ENCODE data around the gene GPR17. TPM values are rescaled to one million over a fixed set of nuclear protein-coding genes. Genes with fewer than 3 reads are reported as not detected.
A peak's percentile ranks its signal among the peaks of the same experiment; 100 is the strongest.

The GPR17 gene
- total RNA-seq, 1 donor from 2014 or later: 0.18 TPM

- DNase-seq (peak; percentile 48), ATAC-seq (peak; percentile 54 to 55)
- Histone ChIP-seq H3K27ac (peak overlapping the region; percentile 81), H3K36me3 (peaks cover 33% of the 10 kb centered on the region), H3K27me3 (ENCODE audit: low read depth) (peaks cover 4% of the 10 kb centered on the region), H3K4me1 (peaks cover 83% of the 10 kb centered on the region), H3K9me3 (no peaks in the 10 kb centered on the region), H3K4me3 (no peak overlapping the region)
- intact Hi-C loops (cut with DNase I): no loop called here
- no peak for TF ChIP-seq CTCF (IDR thresholded peaks at IDR 0.05)
Measured at GRCh38 chr2:127659408-127660290, 13.7 kb downstream of the GPR17 start.

DNA sequence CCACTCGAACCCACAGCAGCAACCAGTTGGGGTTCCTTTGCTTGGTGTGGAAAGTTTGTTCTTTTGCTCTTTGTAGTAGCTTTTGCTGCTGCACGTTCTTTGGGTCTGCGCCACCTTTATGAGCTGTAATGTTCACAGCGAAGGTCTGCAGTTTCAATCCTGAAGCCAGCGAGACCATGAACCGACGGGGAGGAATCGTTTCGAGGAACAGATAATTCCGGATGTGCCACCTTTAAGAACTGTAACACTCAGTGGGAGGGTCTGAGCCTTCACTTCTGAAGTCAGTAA is 14.3 kb downstream of the GPR17 start:
- H3K36me3 ChIP-seq: peaks cover 29% of the 10 kb centered on the region
- no peaks in the 10 kb centered on the region for H3K9me3 ChIP-seq
- H3K4me3 ChIP-seq: no peak overlapping the region
- peak; percentile 13 for DNase-seq
- peak overlapping the region; percentile 81 for H3K27ac ChIP-seq
- H3K27me3 ChIP-seq (ENCODE audit: low read depth): peaks cover 6% of the 10 kb centered on the region
- no peak for TF ChIP-seq CTCF (IDR thresholded peaks at IDR 0.05)
- intact Hi-C loops (cut with DNase I): no loop called here
- no peak for ATAC-seq
- peaks cover 83% of the 10 kb centered on the region for H3K4me1 ChIP-seq

GRCh38 chr2:127661072-127661649 is 15.2 kb downstream of the GPR17 start:
- ATAC-seq (no peak), DNase-seq (peak; percentile 18)
- H3K36me3 ChIP-seq: peaks cover 21% of the 10 kb centered on the region
- H3K27me3 ChIP-seq (ENCODE audit: low read depth): peaks cover 6% of the 10 kb centered on the region
- peaks cover 75% of the 10 kb centered on the region for H3K4me1 ChIP-seq
- no peaks in the 10 kb centered on the region for H3K9me3 ChIP-seq
- intact Hi-C loops (cut with DNase I): no loop called here
- H3K4me3 ChIP-seq: no peak overlapping the region
- no peak for TF ChIP-seq CTCF (IDR thresholded peaks at IDR 0.05)
- peak overlapping the region; percentile 81 for H3K27ac ChIP-seq

- peaks cover 6% of the 10 kb centered on the region for H3K27me3 ChIP-seq (ENCODE audit: low read depth)
- no peak overlapping the region for H3K4me3 ChIP-seq
- H3K27ac ChIP-seq: peak overlapping the region; percentile 81
- H3K36me3 ChIP-seq: peaks cover 16% of the 10 kb centered on the region
- ATAC-seq (peak in 1 of 2 donors; percentile 28), DNase-seq (peak; percentile 54)
- intact Hi-C loops (cut with DNase I): no loop called here
- peaks cover 66% of the 10 kb centered on the region for H3K4me1 ChIP-seq
- peak; percentile 35 for TF ChIP-seq CTCF (IDR thresholded peaks at IDR 0.05)
- no peaks in the 10 kb centered on the region for H3K9me3 ChIP-seq
Measured at GRCh38 chr2:127661949-127662510, 16.1 kb downstream of the GPR17 start.

DNA sequence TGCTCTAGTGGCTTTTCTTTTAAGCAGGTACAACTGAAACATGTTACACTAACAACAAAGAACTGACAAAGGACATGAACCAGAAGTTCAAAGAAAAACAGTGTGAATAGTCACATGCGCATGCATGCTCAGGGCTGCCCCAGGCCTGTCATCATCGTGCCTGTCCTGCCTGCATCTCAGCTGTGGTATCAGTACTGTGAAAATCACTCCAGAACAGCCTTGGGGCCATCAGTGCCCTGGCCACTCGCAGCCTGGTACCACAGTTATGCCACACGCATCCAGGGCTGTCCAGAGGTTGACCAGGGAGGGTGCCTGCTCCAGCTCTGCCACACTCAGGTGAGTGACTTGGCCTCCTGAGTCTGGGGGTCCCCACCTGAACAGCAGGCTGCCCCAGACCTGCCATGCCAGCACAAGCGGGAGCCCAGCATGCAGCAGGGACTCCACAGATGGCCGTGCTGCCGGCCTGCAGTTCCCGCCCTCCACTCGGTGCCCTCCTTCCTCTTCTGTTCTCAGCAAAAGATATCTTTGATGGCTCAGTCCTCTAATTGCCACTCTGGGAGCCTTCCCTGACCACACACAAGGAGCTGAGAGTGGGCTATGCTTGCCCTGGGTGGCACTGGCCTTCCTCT is 17.1 kb downstream of the GPR17 start:
- Histone ChIP-seq H3K4me3 (peak overlapping the region; percentile 30), H3K27ac (peak overlapping the region; percentile 83), H3K4me1 (peaks cover 57% of the 10 kb centered on the region), H3K36me3 (peaks cover 6% of the 10 kb centered on the region), H3K9me3 (no peaks in the 10 kb centered on the region), H3K27me3 (ENCODE audit: low read depth) (peaks cover 6% of the 10 kb centered on the region)
- no peak for ATAC-seq
- DNase-seq: peak; percentile 35
- intact Hi-C loops (cut with DNase I): no loop called here
- TF ChIP-seq CTCF (IDR thresholded peaks at IDR 0.05): no peak

Measured in lower lobe of right lung (tissue), 2 donors.